Endothelial cell of hepatic sinusoid (primary cell): ENCODE measurements around the gene CA5A.
"Not testable (repeated sequence)": the region's sequence is repeated elsewhere in the genome, so short reads cannot be mapped to it uniquely, and the experiment has no call there.

Source experiments
- in situ Hi-C: cut with HindIII; loops from 2 replicates; pipeline ENCODE4 v1.10.0; 2017; ENCODE audit warnings: low sequenced_read_pairs

CA5A gene

DNA sequence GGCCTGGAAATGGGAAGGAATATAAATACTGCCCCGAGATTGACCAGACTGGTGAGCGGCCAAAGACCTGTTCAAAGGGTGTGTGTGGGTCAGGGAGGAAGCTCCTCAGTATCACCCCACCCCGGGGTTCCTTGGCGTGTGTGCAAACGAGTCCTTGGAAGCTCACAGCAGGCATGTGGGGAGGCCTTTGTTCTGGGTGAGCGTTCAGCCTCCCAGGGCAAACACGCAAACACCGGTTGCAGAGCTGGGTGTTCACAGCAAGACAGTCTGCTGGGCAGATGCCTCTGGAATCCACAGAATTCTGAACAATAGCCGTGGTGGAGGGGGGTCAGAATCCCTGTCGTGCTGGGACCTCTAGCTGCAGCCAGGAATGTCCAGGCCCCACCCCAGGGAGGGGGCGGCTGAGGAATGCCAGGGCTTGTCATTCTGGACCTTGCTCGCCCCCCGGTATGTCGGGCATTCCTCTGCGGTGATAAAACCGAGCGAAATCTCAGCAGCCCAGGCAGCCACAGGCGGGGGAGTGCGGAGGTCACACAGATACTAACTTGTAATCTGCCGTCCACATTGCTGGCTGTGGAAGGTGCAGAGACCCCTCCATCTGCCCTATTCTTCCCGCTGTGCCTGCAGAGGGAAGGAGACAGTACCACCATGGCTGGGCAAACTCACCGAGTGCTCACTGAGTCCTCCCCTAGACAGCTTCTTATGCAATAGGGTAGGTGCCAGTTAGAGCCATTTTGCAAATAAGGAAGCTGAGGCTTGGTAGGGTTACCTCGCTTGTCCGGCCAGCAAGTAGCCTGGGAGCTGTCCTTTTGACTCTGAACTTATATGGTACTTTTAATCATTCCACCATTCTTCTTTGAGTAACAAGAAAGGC, 65.7 kb downstream of the CA5A start:
- in situ Hi-C loops: not testable (repeated sequence)

DNA sequence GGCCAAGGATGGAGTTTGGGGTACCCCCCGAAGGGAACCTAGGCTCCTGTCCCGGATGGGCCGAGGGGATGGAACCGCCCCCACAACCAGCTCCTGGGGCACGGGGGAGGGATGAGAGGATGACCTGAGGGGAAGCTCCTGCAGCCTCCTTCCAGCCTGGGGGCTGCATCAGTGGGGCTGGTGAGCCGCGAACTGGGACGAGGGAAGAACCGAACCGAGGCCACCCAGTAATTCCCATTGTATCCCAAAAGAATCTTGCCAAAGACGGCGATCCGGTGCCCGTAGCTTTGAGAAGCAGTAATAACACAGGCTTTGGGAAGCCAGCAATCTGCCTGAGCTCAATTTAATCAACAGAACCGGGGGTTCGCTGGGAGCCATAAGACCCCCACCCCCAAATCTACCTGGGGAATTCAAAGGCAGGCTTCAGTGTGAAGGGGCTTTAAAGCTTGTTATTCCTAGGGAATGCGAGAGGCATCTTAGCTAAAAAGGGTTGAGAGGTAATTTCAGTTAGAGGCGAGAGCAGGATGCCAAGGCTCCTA, 66.4 kb downstream of the CA5A start:
- in situ Hi-C loops: not testable (repeated sequence)

DNA sequence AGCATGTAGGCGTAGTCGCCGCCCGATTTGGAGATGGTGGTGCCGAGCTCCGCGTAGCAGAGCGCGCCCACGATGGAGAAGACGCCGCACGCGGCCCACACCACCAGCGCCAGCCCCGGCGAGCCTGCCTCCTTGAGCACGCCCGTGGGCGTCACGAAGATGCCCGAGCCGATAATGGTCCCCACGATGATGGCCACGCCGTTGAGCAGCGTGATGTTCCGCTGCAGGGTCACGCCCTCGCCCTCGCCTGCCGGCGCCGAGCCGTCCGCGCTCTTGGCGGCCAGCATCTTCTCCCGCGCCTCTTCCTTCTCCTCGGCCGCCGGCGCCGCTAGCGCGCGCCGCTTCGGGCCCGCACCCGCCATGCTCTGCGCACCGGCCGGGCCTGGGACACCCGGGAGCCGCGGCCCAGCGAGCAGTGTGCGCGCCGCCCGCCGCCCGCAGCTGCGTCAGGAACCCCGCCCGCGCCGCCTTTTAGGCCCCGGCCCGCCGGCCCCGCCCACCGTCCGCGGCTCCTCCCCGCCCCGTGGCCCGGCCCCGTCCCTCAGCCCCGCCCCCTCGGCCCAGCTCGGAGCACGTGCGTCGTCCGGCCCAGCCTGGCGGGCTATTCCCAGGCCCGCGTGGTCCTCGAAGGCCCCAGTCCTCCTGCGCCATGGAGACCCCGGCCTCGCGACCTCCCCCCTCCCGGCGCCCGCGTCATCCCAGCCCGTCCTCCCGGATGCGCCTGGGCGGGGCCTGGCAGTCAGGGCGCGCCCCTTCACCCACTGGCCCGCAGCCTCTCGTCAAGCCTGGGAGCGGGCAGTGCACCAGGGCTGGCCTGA, 67.1 kb downstream of the CA5A start, which contains the start of gene SLC7A5:
Gene SLC7A5, minus strand, starts transcription at position 447 of the 818 bp plus-strand sequence. Its CDS starts 85 bp downstream, at position 362.
- in situ Hi-C loops: not testable (repeated sequence)

GRCh38 chr16:87868254-87869029, 67.9 kb downstream of the CA5A start:
- in situ Hi-C loops: not testable (repeated sequence)

- in situ Hi-C loops: not testable (repeated sequence)
Observed at GRCh38 chr16:87865902-87866555, 70.3 kb downstream of the CA5A start.

DNA sequence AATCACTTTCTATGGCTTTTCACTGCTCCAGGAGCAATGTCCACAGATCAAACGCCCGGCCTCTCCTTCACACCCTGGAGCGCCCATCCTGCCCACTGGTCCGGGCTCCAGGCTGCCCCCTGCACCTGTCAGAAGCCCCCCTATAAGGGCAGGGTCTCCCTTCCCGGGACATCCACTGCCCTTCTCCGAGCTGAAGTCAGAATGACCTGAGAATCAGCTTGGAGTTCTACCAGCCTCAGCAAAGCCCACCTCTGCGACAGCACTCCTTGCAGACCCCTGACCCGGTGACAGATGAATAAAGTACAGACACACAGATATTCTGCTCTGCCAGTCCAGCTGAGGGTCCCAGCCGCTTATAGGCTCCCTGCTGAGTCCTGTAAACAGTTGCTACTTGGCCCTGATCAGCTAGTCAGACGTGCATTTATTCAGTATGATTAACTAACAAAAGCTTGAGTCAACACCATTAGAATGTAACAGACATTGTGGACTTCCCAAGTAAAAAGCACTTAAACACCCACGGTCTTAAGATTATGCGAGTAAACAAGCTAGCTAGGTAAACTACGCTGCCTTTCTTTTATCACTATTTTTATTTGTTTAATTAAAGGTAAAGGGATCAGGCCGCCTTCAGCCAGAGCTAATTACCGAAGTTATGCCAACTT, 71.9 kb downstream of the CA5A start:
- in situ Hi-C loops: no loop called here

DNA sequence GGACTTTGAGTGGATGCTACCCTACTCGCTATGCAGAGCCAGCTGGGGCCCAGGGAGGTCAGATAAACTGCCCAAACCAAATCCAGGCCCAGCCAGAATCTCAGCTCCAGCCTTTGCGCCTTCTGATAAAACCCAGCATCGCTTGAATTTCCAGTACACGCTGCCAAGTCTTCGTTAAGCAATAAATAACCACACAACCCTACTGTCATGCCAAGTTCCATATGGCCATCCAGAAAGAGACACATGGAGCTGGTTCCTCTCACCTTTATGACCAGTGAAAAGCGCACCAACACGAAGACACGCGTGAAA, 73.0 kb downstream of the CA5A start:
- in situ Hi-C loops: not testable (repeated sequence)

- in situ Hi-C loops: not testable (repeated sequence)
Observed at GRCh38 chr16:87862597-87863326, 73.6 kb downstream of the CA5A start.

- in situ Hi-C loops: not testable (repeated sequence)
Observed at GRCh38 chr16:87861300-87862099, 74.8 kb downstream of the CA5A start.

DNA sequence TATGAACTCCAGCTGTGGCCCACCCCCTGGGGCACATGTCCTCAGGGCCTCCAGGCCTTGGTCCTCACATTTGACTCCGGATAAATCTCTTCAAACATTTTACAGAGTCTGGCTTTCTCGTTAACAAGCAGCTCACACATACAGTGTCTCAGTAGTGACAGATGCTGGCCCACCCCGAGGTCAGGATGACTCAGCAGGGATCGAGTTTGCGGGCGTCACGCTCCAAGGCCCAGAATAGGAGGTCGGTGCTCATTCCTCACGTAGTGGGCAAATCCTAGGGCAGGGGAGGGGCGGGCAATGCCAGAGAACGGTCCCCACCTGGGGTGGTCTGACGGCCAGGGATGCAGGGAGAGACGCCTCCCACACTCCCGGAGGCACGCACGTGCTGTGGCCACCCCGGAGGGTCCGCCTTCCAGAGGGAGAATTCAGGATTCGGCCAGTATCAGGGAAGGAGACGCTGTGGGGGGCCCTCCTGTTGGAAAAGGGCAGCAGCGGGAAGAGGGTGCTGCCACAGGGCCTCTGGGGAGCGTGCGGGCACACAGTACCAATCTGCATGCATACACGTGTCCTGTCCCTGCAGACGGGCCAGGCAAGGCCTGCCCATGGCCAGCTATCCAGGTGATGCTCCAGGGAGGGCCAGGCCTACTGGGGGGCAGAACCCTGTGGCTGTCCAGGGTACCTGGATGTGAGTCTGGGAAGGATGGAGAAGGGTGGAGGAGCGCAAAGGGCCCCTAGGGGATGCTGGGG, 75.6 kb downstream of the CA5A start:
- in situ Hi-C loops: no loop called here

- in situ Hi-C loops: not testable (repeated sequence)
Observed at GRCh38 chr16:87858151-87858993, 78.0 kb downstream of the CA5A start.

GRCh38 chr16:87856791-87857228, 79.5 kb downstream of the CA5A start:
- in situ Hi-C loops: no loop called here

DNA sequence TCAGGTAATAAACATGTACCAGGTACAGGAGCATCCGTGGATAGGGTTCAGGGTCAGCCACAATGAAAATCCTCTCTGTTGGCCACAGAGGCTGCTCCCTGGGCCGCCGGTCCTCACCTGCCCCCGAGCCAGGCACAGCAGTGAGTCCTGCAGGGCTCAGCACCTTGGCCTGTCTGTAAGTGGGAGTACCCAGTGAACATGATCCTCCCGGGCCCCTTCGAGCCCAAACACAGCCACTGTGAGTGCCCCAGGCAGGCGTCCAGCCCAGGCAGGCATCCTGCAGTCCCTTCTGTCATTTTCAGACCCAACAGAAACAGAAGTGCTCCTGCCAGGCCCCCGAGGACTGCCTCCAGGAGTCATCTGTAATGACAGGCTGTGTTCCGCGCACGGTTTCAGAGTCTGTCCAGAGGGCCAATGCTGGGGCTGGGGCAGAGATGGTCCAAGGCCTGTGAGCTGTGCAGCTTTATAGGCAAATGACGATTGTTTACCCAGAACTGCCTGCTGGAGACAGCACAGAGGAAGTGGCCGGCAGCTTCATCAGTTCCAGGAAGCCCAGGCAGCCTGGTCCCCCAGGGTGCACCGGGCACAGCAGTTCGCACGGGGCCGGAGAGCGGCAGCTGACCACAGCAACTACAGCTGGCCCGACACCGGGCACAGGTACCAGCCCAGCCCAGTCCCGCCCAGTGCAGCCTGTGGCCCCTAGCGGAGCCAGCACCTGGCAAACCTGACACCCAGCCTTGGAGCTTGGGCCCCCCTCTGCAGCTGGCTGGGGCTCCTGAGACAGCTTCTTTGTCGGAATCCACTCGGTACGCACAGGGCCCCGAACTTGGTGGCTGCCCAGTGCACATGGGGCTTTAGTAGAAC, 80.2 kb downstream of the CA5A start:
- in situ Hi-C loops: no loop called here

DNA sequence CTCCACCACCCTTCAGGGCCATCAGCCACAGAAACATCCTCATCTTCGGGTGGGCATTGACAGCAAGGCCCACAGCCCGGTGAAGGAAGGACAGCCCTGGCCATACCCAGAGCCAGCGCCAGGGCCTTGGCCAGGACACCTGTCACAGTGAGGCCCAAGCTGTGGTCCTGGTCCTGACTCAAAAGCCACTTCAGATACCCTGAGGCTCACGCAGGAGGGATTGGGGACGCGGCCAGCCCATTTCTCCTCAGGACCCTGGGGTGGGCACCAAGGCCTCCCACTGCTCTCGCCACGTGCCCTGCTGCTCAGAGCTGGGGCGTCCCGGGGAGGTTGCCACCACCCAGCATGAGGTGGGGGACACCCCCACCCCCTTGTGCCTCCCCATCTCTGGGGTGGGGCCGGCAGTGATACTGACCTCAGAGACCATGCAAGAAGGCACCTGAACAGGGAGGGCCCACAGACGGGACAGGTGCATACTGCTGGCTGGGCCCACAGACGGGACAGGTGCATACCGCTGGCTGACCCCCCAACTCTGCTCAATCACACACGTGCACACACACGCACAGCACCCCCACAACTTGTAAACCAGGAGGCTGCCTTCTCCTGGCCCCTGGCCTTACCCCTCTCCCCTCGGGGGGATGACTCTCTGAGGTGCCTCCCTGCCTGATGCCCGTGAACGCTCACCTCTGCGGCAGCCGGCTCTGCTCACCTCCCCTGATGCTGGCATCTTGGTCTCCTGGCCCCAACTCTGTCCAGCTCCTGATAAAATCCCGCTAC, 81.2 kb downstream of the CA5A start:
- in situ Hi-C loops: no loop called here
